GM21619 (cell line): ENCODE data around the gene EDA2R.

ENCODE experiments used
- ATAC-seq: cut with Tn5 transposase; IDR thresholded peaks from one replicate; pipeline ENCODE4 v1.9.1; 2021; ENCODE audit not compliant: unreplicated experiment

Gene EDA2R, protein sequence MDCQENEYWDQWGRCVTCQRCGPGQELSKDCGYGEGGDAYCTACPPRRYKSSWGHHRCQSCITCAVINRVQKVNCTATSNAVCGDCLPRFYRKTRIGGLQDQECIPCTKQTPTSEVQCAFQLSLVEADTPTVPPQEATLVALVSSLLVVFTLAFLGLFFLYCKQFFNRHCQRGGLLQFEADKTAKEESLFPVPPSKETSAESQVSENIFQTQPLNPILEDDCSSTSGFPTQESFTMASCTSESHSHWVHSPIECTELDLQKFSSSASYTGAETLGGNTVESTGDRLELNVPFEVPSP

DNA sequence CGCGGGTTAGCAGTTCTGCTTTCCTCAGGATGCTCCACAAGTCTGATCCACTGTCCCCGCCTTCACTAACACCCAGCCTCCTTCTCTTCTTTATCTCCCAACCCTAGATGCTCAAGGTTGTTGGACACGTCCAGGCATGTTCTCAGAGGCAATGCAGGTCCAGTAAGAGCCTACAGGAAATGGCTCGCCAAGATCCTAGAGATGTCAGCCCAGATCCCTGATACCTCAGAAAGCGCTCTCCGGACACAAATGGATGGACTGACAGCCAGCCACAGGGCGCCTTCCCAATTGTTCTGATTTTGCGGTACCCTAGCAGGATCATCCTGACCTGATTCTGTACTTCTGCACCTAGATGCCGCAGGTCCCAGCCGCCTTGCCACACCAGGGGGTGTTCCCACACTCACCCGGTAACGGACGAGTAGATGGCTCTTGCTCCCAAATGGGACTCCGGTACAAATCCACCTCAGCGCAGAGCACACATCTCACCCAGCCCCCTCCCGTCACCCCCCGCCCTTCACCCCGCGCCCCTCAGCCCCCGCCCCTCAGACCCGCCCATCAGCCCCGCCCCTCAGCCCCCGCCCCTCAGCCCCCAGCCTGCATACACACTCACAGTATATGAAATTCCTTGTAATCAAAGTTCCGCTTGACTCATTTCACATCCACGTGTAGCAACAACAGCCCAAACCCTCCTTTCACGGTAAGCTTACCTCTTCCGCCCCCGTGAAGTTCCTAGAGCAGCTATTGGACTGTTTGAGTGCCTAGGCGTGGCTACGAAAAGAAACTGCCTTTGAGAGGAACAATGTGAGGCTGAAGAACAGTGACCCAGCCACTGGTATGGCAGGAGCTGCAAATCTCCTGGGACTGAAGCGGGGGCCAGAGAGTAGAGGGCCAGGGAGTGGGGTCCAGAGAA, at the start of gene EDA2R:
EDA2R (minus strand) TSS at position 488 of the 910 bp plus-strand sequence. CDS start 23,058 bp downstream, outside the sequence.
- ATAC-seq, result peak; percentile 92

DNA sequence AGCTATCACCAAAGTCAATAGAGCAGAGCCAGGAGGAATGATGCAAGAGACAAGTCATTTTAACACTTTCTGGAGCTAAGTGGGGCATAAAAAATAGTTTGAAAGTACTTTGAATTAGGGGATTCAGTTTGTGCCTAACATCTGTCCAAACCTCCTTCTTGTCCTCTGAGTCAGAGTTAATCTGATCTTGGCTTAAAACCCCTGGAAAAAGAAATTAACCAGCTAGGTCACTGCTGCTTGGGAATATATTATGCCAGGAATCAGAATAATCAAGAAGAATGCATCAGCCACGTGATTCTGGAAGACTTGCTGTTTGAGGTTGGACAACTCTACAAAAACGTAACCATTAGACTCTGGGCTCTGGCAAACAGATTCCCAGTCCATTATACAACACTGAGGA, 45.3 kb upstream of the EDA2R start:
- no peak for ATAC-seq

DNA sequence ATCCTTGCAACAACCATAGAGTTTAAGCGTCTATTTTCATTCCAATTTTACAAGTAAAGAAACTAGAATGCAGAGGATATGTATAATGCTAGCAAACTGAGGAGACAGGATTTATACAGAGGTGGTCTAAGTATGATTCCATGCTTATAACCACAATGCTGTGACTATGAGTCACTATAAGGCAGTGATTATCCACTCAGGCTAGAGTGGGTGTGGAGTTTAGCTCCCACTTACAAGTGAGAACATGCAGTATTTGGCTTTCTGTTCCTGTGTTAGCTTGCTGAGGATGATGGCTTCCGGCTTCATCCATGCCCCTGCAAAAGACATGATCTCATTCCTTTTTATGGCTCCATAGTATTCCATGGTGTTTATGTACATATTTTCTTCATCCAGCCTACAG, 41.6 kb upstream of the EDA2R start:
- ATAC-seq, result no peak

DNA sequence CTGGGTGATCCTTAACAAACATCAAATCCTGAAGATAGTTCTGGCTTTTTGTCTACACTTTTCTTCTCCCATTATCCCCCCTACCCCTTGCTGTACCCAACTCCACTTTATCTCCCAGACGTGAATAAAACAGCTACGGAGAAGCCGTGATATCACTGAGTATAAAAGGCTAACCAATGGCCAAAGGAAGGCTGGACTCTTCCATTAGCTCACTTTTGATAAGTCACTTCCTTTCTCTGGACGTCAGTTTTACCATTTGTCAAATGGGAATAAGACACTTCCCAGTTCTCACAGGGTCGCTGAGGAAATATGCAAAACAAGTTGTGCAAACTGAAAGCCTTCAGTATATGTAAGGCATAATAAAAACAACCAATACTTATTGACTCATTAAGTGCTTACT, 38.6 kb upstream of the EDA2R start:
- ATAC-seq, result no peak

DNA sequence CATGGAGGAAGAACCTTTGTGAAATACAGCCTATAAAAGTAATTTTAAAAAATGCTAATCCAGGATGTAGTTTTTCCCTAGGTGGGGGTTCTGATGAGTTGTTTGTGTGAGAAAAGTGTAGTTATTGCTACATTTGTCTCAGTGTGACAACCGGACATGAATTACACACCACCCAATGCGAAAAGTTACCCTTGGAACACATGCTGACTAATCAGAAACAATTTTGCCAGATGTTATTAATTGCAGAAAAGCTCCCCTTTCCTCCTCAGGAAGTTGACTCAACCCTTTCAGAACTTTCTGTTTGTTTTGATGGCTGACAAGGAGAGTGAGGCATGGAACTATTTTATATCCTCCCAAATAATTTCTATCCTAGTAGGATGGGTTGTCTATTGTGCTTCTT, 38.1 kb upstream of the EDA2R start:
- ATAC-seq, result no peak

DNA sequence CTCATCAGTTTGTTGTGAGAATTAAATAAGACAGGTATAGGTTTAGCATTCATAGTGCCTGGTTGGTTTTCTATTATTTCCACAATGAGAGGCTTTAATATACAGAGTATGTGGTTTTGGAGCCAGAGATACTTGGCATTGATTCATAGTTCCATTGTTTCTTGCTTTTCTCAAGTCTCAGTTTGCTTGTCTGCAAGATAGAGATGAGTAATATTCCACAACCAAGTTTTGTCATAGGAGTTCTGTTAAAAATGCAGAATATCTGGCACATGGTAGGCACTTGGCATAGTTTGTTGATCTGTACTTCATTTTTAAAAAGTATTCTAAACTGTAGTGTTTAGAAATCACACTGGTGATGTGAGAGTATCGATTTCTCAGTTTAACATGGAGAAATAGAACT, 37.5 kb upstream of the EDA2R start:
- ATAC-seq, result no peak

DNA sequence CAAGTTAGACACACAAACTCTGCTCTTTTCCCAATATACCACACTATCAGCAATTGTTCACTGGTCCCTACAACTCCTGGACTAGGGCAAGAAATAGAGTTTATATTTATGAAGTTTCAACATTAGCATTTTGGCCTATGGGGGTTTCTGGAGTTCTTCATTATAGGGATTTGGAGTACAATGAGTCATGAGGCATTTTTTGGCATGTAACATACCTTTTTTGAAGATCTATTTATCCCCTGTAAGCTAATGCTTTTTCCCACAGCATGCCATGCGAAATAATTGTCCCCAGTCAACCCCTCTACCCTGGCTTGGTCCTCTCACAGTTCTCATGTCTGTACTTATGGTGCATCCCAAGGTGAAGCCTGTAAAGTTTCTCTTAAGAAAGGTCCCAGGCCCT, 36.7 kb upstream of the EDA2R start:
- no peak for ATAC-seq

DNA sequence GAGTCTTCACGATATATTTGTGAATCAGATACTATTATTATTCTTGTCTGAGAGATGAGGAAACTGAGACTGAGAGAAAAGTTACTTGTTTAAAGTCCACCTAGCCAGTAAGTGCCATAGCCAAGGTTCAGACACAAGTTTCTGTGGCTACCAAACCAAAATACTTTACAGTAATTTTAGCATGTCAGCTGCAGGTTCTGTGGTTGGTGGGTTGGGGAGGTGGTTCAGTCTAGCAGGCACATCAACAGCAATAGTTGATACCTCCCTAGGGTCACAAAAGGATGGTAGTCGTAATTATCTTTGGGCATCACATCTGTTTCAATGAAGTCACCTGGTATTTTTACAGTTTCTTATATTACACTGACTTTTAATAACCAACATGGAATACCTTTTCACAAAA, 35.6 kb upstream of the EDA2R start:
- no peak for ATAC-seq

DNA sequence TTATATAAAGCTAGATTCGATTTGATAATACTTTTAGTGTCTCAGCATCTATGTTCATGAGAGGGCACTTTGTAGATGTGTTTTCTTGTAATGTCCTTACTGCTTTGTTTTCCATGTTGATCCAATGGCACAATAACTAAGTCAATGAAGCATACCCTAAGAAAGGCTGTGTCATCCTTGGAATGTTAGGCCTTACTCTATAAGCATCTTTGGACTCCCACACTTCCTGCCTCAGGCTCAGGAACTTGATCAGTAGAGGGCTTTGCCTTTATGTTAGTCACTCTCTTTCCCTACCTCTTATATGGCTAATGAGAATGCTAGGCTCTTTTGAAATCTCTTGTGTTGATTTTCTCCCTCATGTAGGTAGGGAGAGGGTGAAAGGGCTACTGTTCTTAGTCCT, 33.2 kb upstream of the EDA2R start:
- no peak for ATAC-seq

DNA sequence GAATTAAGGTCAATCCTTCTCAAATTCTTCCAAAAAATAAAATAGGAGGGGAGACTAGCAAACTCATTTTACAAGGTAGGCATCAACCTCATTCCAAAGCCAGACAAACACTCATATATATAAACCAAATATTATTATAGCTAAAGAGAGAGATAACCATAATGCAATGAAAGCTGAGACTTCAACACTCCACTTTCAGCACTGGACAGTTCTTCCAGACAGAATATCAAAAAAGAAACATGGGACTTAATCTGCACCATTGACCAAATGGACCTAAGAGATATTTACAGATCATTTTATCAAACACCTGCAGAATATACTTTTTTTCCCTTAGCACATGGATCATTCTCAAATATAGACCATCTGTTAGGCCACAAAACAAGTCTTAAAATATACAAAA, 15.5 kb upstream of the EDA2R start:
- no peak for ATAC-seq

DNA sequence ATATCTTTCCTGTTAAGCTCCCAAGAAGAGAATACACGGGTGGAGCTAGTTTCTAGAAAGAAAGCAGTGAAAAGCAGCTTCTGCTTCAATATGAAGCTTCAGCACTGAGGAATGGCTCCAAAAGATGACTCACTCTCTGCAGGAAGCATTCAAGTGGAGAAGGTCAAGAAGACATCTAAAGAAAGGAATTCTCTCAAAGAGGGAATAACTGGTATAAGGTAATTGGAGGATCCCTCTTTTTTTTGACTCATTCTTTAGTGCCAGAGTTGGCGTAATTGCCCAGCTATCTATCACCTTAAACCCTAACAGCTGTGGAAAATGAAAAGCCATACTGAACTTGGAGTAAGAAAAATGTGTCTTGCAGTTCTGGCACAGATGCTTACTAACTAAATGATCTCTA, 3.5 kb downstream of the EDA2R start:
- ATAC-seq, result no peak

DNA sequence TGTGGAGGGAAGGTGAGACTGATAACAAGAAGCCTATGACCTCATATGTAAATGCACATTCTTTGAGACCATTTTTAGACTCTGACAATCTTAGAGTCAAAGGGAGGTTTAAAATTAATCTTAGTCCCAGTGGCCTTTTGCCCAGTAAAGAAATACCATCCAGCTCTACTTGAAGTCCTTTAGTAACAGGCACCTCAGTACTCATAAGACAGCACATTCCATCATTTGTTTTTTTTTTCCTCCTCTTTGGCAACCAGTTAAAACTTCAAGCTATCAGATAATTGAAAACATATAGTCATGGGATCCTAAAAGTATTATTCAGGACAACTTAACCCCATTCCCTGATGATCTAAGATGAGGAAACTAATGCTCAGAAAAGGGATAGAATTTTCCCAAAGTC, 4.6 kb downstream of the EDA2R start:
- no peak for ATAC-seq

DNA sequence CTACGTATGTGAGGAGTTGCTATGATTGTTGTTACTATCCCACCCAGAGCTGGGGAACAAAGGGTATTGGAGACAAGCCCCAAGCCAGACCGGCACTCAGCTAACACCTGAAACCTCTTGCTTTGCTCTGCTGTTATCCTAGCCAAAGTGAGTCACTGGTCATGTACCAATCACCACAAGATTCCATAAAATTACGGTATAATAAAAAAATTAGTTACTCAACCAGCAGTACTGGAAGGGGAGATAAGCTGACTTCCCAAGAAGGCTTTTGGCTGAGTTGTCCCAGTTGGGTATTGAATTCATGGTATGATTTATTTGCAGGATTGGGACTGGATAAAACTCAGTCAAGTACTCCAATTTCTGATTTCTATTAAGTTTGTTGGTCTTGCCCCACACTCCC, 5.3 kb downstream of the EDA2R start:
- no peak for ATAC-seq

DNA sequence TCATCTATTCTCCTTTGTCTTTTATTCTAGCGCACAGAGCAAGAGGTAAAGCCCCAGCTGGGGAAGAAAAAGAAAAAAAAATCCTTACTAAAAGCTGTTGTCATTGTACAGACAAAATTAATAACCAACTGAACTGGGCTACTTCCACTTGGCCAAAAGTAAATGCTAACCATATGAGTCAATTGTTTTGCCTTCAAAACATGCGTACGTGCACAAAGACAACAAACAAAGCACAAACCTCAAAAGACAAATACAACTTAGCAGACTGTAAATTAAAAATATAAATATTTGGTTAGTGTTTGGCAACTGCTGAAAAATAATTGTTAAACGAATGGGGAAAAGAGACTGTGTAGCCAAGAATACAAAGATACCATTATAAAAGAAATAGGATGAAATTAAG, 5.9 kb downstream of the EDA2R start:
- ATAC-seq, result no peak

DNA sequence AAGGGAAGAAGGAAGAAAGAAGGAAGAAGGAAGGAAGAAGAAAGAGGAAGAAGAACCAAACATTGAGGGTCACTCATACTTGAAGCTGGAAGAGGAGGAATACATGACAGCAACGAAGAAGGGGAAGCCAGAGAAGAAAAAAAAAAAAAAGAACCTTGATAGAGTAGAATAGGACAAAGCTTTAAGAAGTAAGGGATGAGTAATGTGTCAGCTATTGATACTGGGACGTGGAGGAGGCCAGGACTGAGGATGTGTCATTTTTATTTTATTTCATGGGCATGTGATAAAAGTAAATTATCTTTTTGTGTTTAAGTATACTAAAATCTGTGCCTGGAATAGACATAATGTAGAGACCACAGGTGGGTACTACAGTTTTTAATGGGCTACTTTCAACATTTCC, 6.4 kb downstream of the EDA2R start:
- ATAC-seq, result no peak

DNA sequence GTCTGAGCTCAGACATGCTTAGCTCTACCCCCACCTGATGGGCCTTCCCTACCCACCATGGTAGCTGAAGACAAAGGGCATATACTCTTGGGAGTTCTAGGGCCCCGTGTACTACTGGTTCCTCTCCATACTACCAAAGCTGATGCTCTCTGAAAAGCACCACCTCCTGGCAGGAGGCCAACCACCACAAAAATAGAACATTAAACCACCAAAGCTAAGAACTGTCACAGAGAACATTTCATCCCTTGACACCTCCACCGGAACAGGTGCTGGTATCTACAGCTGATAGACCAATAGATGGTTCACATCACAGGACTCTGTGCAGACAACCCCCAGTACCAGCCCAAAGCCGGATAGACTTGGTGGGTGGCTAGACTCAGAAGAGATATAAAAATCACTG, 13.4 kb downstream of the EDA2R start:
- ATAC-seq, result peak; percentile 57

DNA sequence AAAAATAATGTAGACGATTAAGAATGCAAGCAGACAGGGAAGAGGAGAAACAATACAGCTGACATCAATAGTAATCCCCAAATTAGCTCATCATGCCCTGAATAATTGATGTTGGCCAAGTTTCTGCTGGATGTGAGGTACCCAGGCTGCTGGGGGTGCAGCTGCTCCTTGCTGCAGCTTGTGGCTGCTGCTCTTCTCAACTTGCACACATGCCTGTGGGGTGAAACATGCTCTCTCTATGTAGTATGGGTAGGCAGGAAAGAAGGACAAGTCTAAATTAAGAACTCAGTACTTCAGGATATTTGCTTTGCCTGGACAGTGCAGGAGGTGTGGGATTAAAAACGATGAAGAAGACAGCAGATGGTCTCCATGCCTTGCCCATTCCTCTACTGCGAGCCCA, 16.7 kb downstream of the EDA2R start:
- ATAC-seq, result no peak

DNA sequence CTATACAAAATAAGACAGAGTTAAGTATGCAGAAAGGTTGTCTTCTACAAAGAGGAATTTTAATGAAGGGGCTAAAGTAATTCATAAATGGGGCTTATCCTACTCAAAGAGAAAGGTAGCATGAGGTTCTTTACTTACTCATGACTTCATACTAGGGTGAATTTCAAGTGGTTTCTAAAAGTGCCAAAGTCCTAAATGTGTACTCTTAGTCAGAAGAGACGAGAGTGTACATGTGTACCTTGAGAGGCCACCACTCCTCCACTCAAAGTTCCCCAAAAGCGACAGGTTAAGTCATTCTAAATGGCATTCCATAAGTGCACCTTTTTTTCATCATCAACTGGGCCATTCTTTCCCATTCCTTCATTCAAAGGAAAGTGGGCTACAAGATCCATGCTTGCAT, 21.9 kb downstream of the EDA2R start:
- ATAC-seq, result no peak

DNA sequence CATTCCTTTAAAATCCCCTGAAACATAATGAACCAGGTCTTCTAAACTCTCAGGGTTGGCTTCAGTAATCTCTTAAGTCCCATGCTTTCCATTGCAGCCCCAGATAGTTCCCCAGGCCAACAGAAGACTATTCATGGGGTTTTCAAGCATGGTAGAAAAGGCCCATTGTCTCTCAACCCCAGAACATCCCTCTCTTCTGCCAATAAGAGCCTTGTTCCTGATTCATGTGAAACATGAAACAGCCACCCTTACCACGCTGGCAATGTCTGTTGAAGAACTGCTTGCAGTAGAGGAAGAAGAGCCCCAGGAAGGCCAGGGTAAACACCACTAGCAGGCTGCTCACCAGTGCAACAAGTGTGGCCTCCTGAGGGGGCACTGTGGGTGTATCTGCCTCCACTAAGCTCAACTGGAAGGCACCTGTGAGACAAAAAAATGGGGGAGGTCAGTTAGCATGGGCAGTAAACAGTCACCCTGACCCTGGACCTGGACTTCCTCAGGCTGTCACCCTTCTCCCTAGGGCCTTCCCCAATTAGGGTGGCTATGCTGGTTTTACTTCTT, 36.4 kb downstream of the EDA2R start:
- no peak for ATAC-seq

DNA sequence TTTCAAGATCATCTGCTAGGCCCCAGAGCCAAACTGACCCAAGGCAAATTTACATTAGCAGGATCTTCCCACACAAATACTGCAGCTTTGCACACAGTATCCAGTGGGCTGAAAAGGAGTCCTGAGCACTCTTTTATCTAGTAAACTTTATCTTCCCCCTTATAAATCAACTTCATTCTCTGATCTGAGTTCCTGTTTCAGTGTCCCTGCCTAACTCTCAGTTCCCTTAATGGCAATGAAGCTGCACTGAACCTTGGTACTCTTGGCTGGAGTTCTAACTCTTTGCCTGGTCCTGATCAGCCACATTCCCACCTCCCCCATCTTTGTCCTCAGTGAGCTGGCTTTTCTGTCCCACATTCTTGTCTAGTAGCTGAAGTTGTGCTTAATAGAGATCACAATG, 37.4 kb downstream of the EDA2R start:
- ATAC-seq, result no peak

DNA sequence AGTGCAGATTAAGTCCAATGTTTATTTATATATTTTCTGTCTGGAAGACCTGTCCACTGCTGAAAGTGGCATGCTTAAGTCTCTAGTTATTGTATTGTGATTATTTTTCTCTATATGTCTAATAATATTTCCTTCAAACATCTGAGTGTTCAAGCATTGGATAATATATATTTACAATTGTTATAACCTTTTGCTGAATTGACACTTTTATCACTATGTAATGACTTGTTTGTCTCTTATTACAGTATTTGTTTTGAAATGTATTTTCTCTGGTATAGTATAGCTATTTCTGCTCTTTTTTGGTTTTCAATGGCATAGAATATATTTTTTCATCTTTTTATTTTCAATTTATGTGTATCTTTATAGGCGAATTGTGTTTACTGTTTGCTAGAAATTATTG, 59.7 kb downstream of the EDA2R start:
- ATAC-seq, result no peak

DNA sequence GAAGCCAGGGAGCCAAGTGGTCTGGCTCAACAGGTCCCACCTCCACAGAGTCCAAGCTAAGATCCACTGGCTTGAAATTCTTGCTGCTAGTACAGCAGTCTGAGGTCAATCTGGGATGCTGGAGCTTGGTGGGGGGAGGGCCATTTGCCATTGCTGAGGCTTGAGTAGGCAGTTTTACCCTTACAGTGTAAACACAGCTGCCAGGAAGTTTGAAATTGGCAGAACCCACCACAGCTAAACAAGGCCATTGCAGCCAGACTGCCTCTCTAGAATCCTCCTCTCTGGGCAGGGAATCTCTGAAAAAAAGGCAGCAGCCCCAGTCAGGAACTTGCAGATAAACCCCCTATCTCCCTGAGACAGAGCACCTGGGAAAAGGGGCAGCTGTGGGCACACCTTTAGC, 84.9 kb downstream of the EDA2R start:
- ATAC-seq, result no peak
